Measurements from ENCODE around the gene PRKCI. TPM values are rescaled to one million over a fixed set of nuclear protein-coding genes. Genes with fewer than 3 reads are reported as not detected.

The PRKCI gene
- total RNA-seq, 1 experiment from 2014 or later, result 25.2 TPM

GRCh38 chr3:170331143-170331542 lies 108.9 kb downstream of the PRKCI start:
- TF ChIP-seq JUND (IDR thresholded peaks at IDR 0.05) (no peak), SP1 (IDR thresholded peaks at IDR 0.05; ENCODE audit: low read depth) (no peak), EGR1 (IDR thresholded peaks at IDR 0.05; ENCODE audit: low read depth) (no peak), MAX (IDR thresholded peaks at IDR 0.05) (no peak), CEBPB (IDR thresholded peaks at IDR 0.05; ENCODE audit: low read depth) (no peak), SIN3A (IDR thresholded peaks at IDR 0.05; ENCODE audit: low read depth) (no peak), TCF7L2 (IDR thresholded peaks at IDR 0.05; ENCODE audit: borderline replicate concordance, extremely low read depth, insufficient read depth, insufficient read length) (no peak), EZH2phosphoT487 (IDR thresholded peaks at IDR 0.05; ENCODE audit: borderline replicate concordance) (no peak), ZBTB33 (IDR thresholded peaks at IDR 0.05; ENCODE audit: extremely low read depth, insufficient replicate concordance, low read length) (no peak), YY1 (IDR thresholded peaks at IDR 0.05; ENCODE audit: extremely low read depth, insufficient replicate concordance, low read depth, low read length) (no peak), FOSL1 (IDR thresholded peaks at IDR 0.05; ENCODE audit: low read depth) (no peak), ATF3 (IDR thresholded peaks at IDR 0.05) (no peak), ELF1 (IDR thresholded peaks at IDR 0.05; ENCODE audit: borderline replicate concordance, low read depth) (no peak), EZH2 (IDR thresholded peaks at IDR 0.05) (no peak)
- no peaks in the 10 kb centered on the region for H3K9me2 ChIP-seq (ENCODE audit: insufficient read depth)
- POLR2A ChIA-PET, result no interaction called here
- no TSS peak for BruUV-seq (replicated peaks)
- H2AFZ ChIP-seq (ENCODE audit: low read depth, low read length, poor library complexity, severe bottlenecking), result no peak overlapping the region
- no peak for DNase-seq (ENCODE audit: low read depth, low spot score)
- 0 out of 2 replicates have a peak overlapping the region, but pooled peaks have one; percentile 47 for H3K4me2 ChIP-seq (ENCODE audit: low read length)
- H3K9me3 ChIP-seq (ENCODE audit: control insufficient read depth in 1 of 2, insufficient read depth in 1 of 2, low read depth in 1 of 2, low read length in 2 of 2), result no peaks in the 10 kb centered on the region
- no peak overlapping the region for H3K9ac ChIP-seq (ENCODE audit: low read length)
- H3K36me3 ChIP-seq (ENCODE audit: control insufficient read depth in 1 of 2, insufficient read depth in 2 of 2, low read length in 2 of 2), result no peaks in the 10 kb centered on the region
- no peaks in the 10 kb centered on the region for H3K27me3 ChIP-seq (ENCODE audit: insufficient read depth, low read length)
- no peak overlapping the region for H3K27ac ChIP-seq (ENCODE audit: low read depth, low read length)
- no peak for ATAC-seq
- H4K20me1 ChIP-seq (ENCODE audit: insufficient read depth), result no peaks in the 10 kb centered on the region
- H3K79me2 ChIP-seq (ENCODE audit: insufficient read depth, low read length), result no peaks in the 10 kb centered on the region
- H3K4me1 ChIP-seq (ENCODE audit: control insufficient read depth in 1 of 2, insufficient read depth in 2 of 2, low read length in 2 of 2), result peaks cover 13 to 23% of the 10 kb centered on the region in 2 experiments; a peak in 3 of 4 replicates
- no peak overlapping the region for H3K4me3 ChIP-seq (replicated peaks in 1 of 2; ENCODE audit: low read depth in 1 of 2, low read length in 2 of 2)
- RAD21 ChIA-PET (ENCODE audit: low non-redundant PET in 1 of 2, low total read pairs in 2 of 2, uncharacterized antibody in 2 of 2, unreplicated experiment in 2 of 2), result no interaction called here
- intact Hi-C loops (cut with micrococcal nuclease), result no loop called here
- CTCF ChIA-PET, result no interaction called here

Data from HCT116 (cell line).